Kidney (tissue), 14 donors: ENCODE results near the gene PLEKHG3. TPM values are rescaled to one million over a fixed set of nuclear protein-coding genes. Genes with fewer than 3 reads are reported as not detected.

Experiments
- DNase-seq, 5 donors: peaks; one replicate each; pipeline ENCODE4 v3.0.0-alpha.2; 2013 to 2020
- FAIRE-seq: peaks from 2 replicates; lab custom pipeline; 2012; peaks lifted over from hg19 to GRCh38; lab: Jason Lieb, UNC
- H3K27ac ChIP-seq, 2 donors: one replicate each; pipeline ENCODE4 v1.7.0; 2013; ENCODE audit warnings: low read depth in 2 of 2, low read length in 2 of 2, inconsistent platforms in 1 of 2
- H3K27me3 ChIP-seq: one replicate; pipeline ENCODE4 v1.7.1; 2013; ENCODE audit warnings: low read length, inconsistent platforms; ENCODE audit not compliant: control insufficient read depth, insufficient read depth
- H3K36me3 ChIP-seq, 3 donors: one replicate each; pipeline versions ENCODE4 v1.7.0 to v1.7.1; 2013; ENCODE audit warnings: low read length in 3 of 3, control low read depth in 1 of 3, inconsistent platforms in 1 of 3; ENCODE audit not compliant: insufficient read depth in 3 of 3, control insufficient read depth in 2 of 3
- H3K4me1 ChIP-seq, 3 donors: one replicate each; pipeline versions ENCODE4 v1.7.0 to v1.7.1; 2013; ENCODE audit warnings: low read length in 3 of 3, inconsistent platforms in 1 of 3, low read depth in 1 of 3; ENCODE audit not compliant: control insufficient read depth in 2 of 3, insufficient read depth in 2 of 3
- H3K4me3 ChIP-seq, 3 donors: one replicate each; pipeline versions ENCODE4 v1.7.0 to v1.8.1; 2013; ENCODE audit warnings: low read length in 3 of 3, control low read depth in 1 of 3, inconsistent platforms in 1 of 3
- H3K9ac ChIP-seq, 3 donors: one replicate each; pipeline versions ENCODE4 v1.7.0 to v1.7.1; 2013; ENCODE audit warnings: low read length in 3 of 3, control low read depth in 1 of 3, inconsistent platforms in 1 of 3
- H3K9me3 ChIP-seq, 3 donors: one replicate each; pipeline versions ENCODE4 v1.7.0 to v1.7.1; 2013; ENCODE audit warnings: low read length in 3 of 3, control low read depth in 1 of 3, inconsistent platforms in 1 of 3; ENCODE audit not compliant: control insufficient read depth in 2 of 3, insufficient read depth in 1 of 3
- intact Hi-C: fragments of 100-400 bp; cut with DNase I; formaldehyde crosslinking; loops from one replicate; pipeline ENCODE4 v1.11.1; 2022
- polyA plus RNA-seq: library from polyadenylated mRNA; stranded (reverse); fragments of 350-450 nt; fragmentation: Illumina TruSeq; extraction: RNeasy Lipid Tissue Mini Kit (QIAGEN cat#74804); gene quantifications from one replicate; pipeline ENCODE4 v1.2.3, GENCODE V29; 2014; ENCODE audit warnings: low read depth, low replicate concordance; ENCODE audit not compliant: insufficient read depth
- total RNA-seq: library from RNA; stranded (reverse); fragmentation: NEBNext Ultra II Directional; extraction: Animal tissue kit (Norgen Biotek cat#: 25700); gene quantifications from one replicate; pipeline ENCODE4 v1.2.1, GENCODE V29; 2021
- TF ChIP-seq, protein P1 (sequence below): IDR thresholded peaks from 3 replicates; pipeline ENCODE4 v1.5.1; 2012; ENCODE audit warnings: mild to moderate bottlenecking, moderate library complexity, borderline replicate concordance; ENCODE audit not compliant: insufficient read depth; ENCODE audit errors: extremely low read depth
- donor health status: control.
- donor health status: control.
- donor health status: control.
- donor health status: control.
- donor health status: control.
- donor health status: DM: yes; HTN: yes; CAD: no.
- donor health status: Normal renal cell carcinoma (clear cell type).

Gene PLEKHG3
- total and polyA plus RNA-seq, 2 donors from 2014 or later, result 51.9 to 127 TPM

DNA sequence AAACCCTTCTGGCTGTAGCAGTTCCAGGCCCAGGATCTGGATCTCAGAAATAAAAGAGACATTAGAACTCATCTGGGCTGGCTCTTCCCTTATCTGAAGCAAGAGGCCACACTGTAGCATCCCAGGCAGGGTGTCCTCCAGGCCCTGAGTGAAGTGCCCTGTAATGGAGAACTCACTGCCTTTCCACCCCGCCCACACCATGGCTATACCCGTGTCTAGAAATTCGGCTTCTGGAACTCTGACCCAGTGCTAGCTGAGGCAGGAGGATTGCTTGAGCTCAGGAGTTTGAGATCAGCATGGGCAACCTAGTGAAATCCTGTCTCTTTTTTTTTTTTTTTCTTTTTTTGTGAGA is 23.5 kb upstream of the PLEKHG3 start:
- H3K4me3 ChIP-seq, result no peak overlapping the region
- peak overlapping the region in 1 of 3 donors; percentile 69 for H3K9ac ChIP-seq
- FAIRE-seq (no peak), DNase-seq (no peak)
- intact Hi-C loops, result no loop called here
- H3K9me3 ChIP-seq, result no peaks in the 10 kb centered on the region
- no peaks in the 10 kb centered on the region for H3K27me3 ChIP-seq
- H3K4me1 ChIP-seq, result peaks cover 7 to 33% (median 32%) of the 10 kb centered on the region in 3 donors
- no peaks in the 10 kb centered on the region for H3K36me3 ChIP-seq
- H3K27ac ChIP-seq, result peak overlapping the region; percentile 82 to 86
- TF ChIP-seq, protein P1, sequence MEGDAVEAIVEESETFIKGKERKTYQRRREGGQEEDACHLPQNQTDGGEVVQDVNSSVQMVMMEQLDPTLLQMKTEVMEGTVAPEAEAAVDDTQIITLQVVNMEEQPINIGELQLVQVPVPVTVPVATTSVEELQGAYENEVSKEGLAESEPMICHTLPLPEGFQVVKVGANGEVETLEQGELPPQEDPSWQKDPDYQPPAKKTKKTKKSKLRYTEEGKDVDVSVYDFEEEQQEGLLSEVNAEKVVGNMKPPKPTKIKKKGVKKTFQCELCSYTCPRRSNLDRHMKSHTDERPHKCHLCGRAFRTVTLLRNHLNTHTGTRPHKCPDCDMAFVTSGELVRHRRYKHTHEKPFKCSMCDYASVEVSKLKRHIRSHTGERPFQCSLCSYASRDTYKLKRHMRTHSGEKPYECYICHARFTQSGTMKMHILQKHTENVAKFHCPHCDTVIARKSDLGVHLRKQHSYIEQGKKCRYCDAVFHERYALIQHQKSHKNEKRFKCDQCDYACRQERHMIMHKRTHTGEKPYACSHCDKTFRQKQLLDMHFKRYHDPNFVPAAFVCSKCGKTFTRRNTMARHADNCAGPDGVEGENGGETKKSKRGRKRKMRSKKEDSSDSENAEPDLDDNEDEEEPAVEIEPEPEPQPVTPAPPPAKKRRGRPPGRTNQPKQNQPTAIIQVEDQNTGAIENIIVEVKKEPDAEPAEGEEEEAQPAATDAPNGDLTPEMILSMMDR, result no peak

DNA sequence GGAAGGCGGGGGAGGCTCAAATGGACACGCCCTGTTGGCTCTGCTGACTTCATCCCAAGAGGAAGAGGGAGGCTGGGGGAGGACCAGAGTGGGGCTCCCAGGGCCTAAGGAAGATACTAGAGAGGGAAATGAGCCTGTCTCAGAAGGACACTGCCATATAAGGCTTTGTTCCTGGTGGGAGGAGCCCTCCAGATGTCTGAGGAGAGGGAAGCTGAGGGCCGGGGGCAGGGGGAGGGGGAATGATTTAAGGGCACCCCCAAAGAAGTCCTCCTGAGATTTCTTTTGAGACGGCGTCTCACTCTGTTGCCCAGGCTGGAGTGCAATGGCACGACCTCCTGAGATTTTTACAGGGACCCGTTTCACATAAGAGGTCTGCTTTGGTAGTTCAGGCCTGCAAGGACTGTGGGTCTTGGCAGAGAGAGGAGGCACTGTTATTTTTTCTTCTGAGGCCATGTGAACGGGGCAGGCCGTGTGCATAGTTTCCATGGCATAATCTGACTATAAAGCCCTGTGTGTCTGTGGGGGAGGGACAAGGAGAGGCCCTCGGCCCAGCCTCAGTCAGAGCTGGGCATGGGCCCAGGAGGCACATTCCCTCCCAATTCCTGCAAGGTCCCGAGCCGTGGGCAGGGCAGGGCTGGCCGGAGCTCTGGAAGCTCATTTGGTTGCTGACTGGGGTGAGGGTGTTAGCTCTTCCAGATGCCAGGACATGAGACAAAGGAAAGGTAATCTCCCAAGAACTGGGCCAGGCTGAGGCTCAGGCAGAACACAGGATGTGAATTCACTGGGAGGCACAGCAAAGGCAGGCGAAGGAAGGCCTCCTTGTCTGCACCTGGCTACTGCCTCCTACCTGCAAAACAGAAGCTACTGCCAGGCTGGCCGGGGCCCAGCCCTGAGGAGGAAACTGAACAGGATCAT is 22.2 kb upstream of the PLEKHG3 start:
- H3K4me1 ChIP-seq, result peaks cover 11 to 33% (median 32%) of the 10 kb centered on the region in 3 donors
- no peaks in the 10 kb centered on the region for H3K9me3 ChIP-seq
- FAIRE-seq (no peak), DNase-seq (peak; percentile 72 to 95 (median 86))
- H3K27me3 ChIP-seq, result no peaks in the 10 kb centered on the region
- intact Hi-C loops, result no loop called here
- no peak overlapping the region for H3K4me3 ChIP-seq
- peak overlapping the region; percentile 91 to 94 for H3K27ac ChIP-seq
- TF ChIP-seq, protein P1, result no peak
- peak overlapping the region in 1 of 3 donors; percentile 37 for H3K9ac ChIP-seq
- H3K36me3 ChIP-seq, result no peaks in the 10 kb centered on the region

DNA sequence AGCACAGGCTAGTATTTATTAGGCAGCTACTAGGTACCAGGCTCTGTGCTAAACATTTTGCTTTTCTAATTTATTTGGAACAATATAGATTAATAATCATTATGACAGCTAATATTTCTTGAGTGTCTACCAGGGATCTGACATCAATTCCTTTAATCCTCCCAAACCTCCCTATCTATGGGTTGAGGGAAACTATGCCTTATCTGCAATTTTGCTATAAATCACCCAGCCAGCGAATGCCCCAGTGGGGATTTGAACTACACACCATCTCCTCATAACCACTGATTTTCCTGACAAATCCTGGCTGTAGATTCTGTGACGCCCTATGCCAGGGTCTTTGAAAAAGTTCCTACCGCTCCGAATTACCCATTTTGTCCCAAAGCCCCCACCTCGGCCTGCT is 21.4 kb upstream of the PLEKHG3 start:
- H3K27ac ChIP-seq, result peak overlapping the region; percentile 91 to 94
- no peaks in the 10 kb centered on the region for H3K27me3 ChIP-seq
- H3K4me1 ChIP-seq, result peaks cover 11 to 32% (median 31%) of the 10 kb centered on the region in 3 donors
- no peak for DNase-seq
- FAIRE-seq, result no peak
- TF ChIP-seq, protein P1, result no peak
- no peaks in the 10 kb centered on the region for H3K36me3 ChIP-seq
- peak overlapping the region in 2 of 3 donors; percentile 37 to 60 for H3K9ac ChIP-seq
- H3K4me3 ChIP-seq, result no peak overlapping the region
- no peaks in the 10 kb centered on the region for H3K9me3 ChIP-seq
- intact Hi-C loops, result no loop called here
